A549 (cell line): ENCODE results near the gene ESR2. TPM values are rescaled to one million over a fixed set of nuclear protein-coding genes. Genes with fewer than 3 reads are reported as not detected.
A peak's percentile ranks its signal among the peaks of the same experiment; 100 is the strongest.

Experiments
- ATAC-seq, 2 experiments: fragments of 200-7000 bp in 1 of 2; fragments of >200 bp in 1 of 2; cut with Nextera tagmentation in 1 of 2; cut with Tn5 transposase in 1 of 2; 3 replicates each; pipeline versions ENCODE4 v1.8.0 to v1.9.1; 2018 to 2020; ENCODE audit warnings: mild to moderate bottlenecking in 1 of 2, moderate library complexity in 1 of 2
- CTCF ChIA-PET: fragments of 300-600 bp; sonication (Branson Sonifier 250); formaldehyde crosslinking; extraction: SDS; loops from one replicate; lab custom pipeline; 2021; ENCODE audit warnings: antibody characterized with exemption, inconsistent platforms; lab: Yijun Ruan, JAX
- POLR2A ChIA-PET: fragments of 350-600 bp; formaldehyde crosslinking; extraction: SDS; loops from one replicate; lab custom pipeline; 2021; ENCODE audit warnings: antibody characterized with exemption, inconsistent platforms; lab: Yijun Ruan, JAX
- DNase-seq, 2 experiments: peaks; one replicate each; pipeline versions ENCODE4 v3.0.0 to v3.0.0-alpha.2; 2011 to 2016; ENCODE audit warnings: low read depth in 1 of 2, low spot score in 1 of 2
- FAIRE-seq: peaks from 2 replicates; lab custom pipeline; 2011; peaks lifted over from hg19 to GRCh38; lab: Jason Lieb, UNC
- H3K27ac ChIP-seq, 2 experiments: fragments of >200 bp; sonication (Bioruptor Twin); formaldehyde crosslinking; 3 replicates each; pipeline ENCODE4 v1.5.1; 2016 to 2017
- H3K4me1 ChIP-seq: fragments of >200 bp; sonication (Bioruptor Twin); formaldehyde crosslinking; 3 replicates; pipeline ENCODE4 v1.6.1; 2016
- H3K4me2 ChIP-seq: fragments of >200 bp; sonication (Bioruptor Twin); formaldehyde crosslinking; 3 replicates; pipeline ENCODE4 v1.6.1; 2016
- H3K4me3 ChIP-seq: fragments of >200 bp; sonication (Bioruptor Twin); formaldehyde crosslinking; 3 replicates; pipeline ENCODE4 v1.5.1; 2016
- H3K9me3 ChIP-seq: fragments of >200 bp; sonication (Bioruptor Twin); formaldehyde crosslinking; 3 replicates; pipeline ENCODE4 v1.6.1; 2016
- BHLHE40 ChIP-seq: IDR thresholded peaks from 2 replicates; pipeline ENCODE4 v1.6.1; 2012; ENCODE audit warnings: low read depth, low read length, inconsistent platforms
- CBX2 ChIP-seq: fragments of 200-600 bp; sonication (generic); IDR thresholded peaks from 2 replicates; pipeline ENCODE4 v1.6.1; 2016; ENCODE audit warnings: low read depth, mild to moderate bottlenecking, borderline replicate concordance
- CHD2 ChIP-seq: fragments of 150-350 bp; IDR thresholded peaks from 2 replicates; pipeline ENCODE4 v1.6.1; 2014; ENCODE audit warnings: low read length; ENCODE audit not compliant: partially characterized antibody
- FOSB ChIP-seq: fragments of 250-450 bp; sonication (Bioruptor Pico); IDR thresholded peaks from 2 replicates; pipeline ENCODE4 v1.5.0; 2020; ENCODE audit warnings: mild to moderate bottlenecking, moderate library complexity
- FOSL2 ChIP-seq, 2 experiments: fragments of 450-650 bp in 1 of 2; fragments of >200 bp in 1 of 2; sonication (Bioruptor Twin) in 1 of 2; formaldehyde crosslinking; IDR thresholded peaks; 2 replicates each; pipeline versions ENCODE4 v1.5.0 to v1.6.1; 2016 to 2020; ENCODE audit warnings: mild to moderate bottlenecking in 1 of 2, moderate library complexity in 1 of 2
- HEYL ChIP-seq: fragments of 250-450 bp; sonication (Bioruptor Pico); IDR thresholded peaks from 2 replicates; pipeline ENCODE4 v1.8.0; 2021; ENCODE audit warnings: mild to moderate bottlenecking, moderate library complexity
- HOXB13 ChIP-seq: fragments of 250-450 bp; sonication (Bioruptor Pico); IDR thresholded peaks from 2 replicates; pipeline ENCODE4 v1.5.0; 2020; ENCODE audit warnings: low read depth, mild to moderate bottlenecking, moderate library complexity
- JUN ChIP-seq, 2 experiments: fragments of >200 bp; sonication (Bioruptor Twin); formaldehyde crosslinking; IDR thresholded peaks; 2 replicates in 1 of 2; 3 replicates in 1 of 2; pipeline ENCODE4 v1.6.1; 2016 to 2017
- KDM1A ChIP-seq: fragments of 200-600 bp; sonication (generic); IDR thresholded peaks from 2 replicates; pipeline ENCODE4 v1.6.1; 2016; ENCODE audit warnings: low read depth, mild to moderate bottlenecking
- PHF8 ChIP-seq: fragments of 200-600 bp; sonication (generic); IDR thresholded peaks from 2 replicates; pipeline ENCODE4 v1.6.1; 2016; ENCODE audit warnings: low read depth, mild to moderate bottlenecking, antibody characterized with exemption, moderate library complexity, borderline replicate concordance
- POLR2A ChIP-seq: IDR thresholded peaks from 2 replicates; pipeline ENCODE4 v1.6.1; 2012; ENCODE audit warnings: mild to moderate bottlenecking, low read length
- ZC3H11A ChIP-seq: fragments of 450-650 bp; IDR thresholded peaks from 2 replicates; pipeline ENCODE4 v1.6.1; 2014; ENCODE audit warnings: antibody characterized with exemption, mild to moderate bottlenecking
- ZFP36 ChIP-seq: fragments of 450-650 bp; IDR thresholded peaks from 2 replicates; pipeline ENCODE4 v1.6.1; 2014; ENCODE audit warnings: borderline replicate concordance; ENCODE audit not compliant: partially characterized antibody
- ZNF302 ChIP-seq: fragments of 250-450 bp; sonication (Bioruptor Pico); IDR thresholded peaks from 2 replicates; pipeline ENCODE4 v1.9.0; 2021; ENCODE audit warnings: inconsistent platforms, mild to moderate bottlenecking, moderate library complexity
- ZSCAN20 ChIP-seq: fragments of 250-450 bp; sonication (Bioruptor Pico); IDR thresholded peaks from 2 replicates; pipeline ENCODE4 v1.8.0; 2022; ENCODE audit warnings: mild to moderate bottlenecking, moderate library complexity
- WGBS: methylation state at CpG from one replicate; pipeline ENCODE4 v1.1.6; 2017; ENCODE audit errors: missing lambda C conversion rate; 5-methylcytosine and 5-hydroxymethylcytosine counted together
- polyA plus RNA-seq, 4 experiments: library from polyadenylated mRNA; depleted of rRNA in 3 of 4; stranded (reverse); fragments of >200 nt; fragmentation: RNase III in 1 of 4; extraction: RNeasy Plus Mini Kit Qiagen cat#74134 plus additional on column Dnase treatment in 1 of 4; gene quantifications; 2 replicates in 3 of 4; 3 replicates in 1 of 4; pipeline ENCODE4 v1.2.3, GENCODE V29; 2011 to 2017
- TF ChIP-seq, protein P1 (sequence below): fragments of >200 bp; sonication (Bioruptor Twin); formaldehyde crosslinking; IDR thresholded peaks from 3 replicates; pipeline ENCODE4 v1.6.1; 2016
- TF ChIP-seq, protein P2 (sequence below): IDR thresholded peaks from 2 replicates; pipeline ENCODE4 v1.6.1; 2012
- TF ChIP-seq, protein P3 (sequence below): fragments of 250-450 bp; sonication (Bioruptor Pico); IDR thresholded peaks from 2 replicates; pipeline ENCODE4 v1.5.0; 2021; ENCODE audit warnings: mild to moderate bottlenecking, moderate library complexity, borderline replicate concordance
- TF ChIP-seq, protein P4 (sequence below): IDR thresholded peaks from 2 replicates; pipeline ENCODE4 v1.6.1; 2012
- TF ChIP-seq, protein P5 (sequence below): fragments of >200 bp; sonication (Bioruptor Twin); formaldehyde crosslinking; IDR thresholded peaks from 3 replicates; pipeline ENCODE4 v1.5.1; 2016

ESR2 gene
- polyA plus RNA-seq, 2 of the 4 experiments (the other 2 are of a cell fraction) = 0.05 to 0.06 TPM

DNA sequence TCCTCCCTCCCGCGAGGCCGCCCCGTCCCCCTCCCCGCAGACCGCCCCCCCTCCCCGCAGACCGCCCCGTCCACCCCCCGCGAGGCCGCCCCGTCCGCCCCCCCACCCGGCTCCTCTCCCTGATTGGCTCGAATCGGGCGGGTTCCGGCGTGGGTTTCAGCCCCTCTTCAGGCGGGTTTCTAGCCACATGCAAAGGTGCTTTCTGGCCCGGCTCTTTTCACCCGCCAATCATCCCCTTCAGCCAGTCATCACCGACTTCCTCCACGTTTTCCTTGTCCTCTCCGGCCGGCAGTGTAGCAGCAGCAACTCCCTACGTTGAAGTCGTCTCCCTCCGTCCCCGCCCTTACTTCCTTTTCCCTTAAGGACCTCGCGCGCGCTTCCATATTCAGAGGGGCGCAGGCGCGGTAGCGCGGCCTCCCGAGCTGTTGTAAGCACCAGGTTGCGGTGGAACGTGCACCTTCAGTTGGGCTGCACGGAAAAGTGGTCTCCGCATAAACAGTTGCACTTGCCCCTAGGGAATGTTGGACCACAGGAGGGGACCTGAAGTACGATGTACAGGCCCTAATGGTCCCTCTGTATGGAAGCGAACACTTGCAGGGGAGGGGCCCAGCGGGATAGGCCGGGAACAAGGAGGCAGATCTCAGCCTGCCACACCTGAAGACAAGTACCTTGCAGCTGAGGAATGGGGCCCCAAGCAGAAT lies 44.6 kb upstream of the ESR2 start:
- DNase-seq = peak; percentile 99
- WGBS = under 1% methylated on average over 31 of the region's 49 CpGs
- peak; percentile 94 for ATAC-seq
- Histone ChIP-seq H3K27ac (peak overlapping the region; percentile 94 to 95), H3K9me3 (peaks cover 9% of the 10 kb centered on the region; the same call in 2 of the 3 replicates), H3K4me3 (peak overlapping the region; percentile 83), H3K4me2 (peak overlapping the region; percentile 82), H3K4me1 (peaks cover 17% of the 10 kb centered on the region)
- FAIRE-seq = no peak
- ChIA-PET POLR2A (interaction anchor here (0.6 to 2.3 kb wide), 9 partner anchors 15 to 697 kb away, joined by 3 to 16 read pairs (median 5); partner anchors contain the start of genes HSPA2, MTHFD1, WDR89 and ZBTB1), CTCF (interaction anchor here (0.9 to 8.7 kb wide), 7 partner anchors 10 to 328 kb away, joined by 3 to 93 read pairs (median 3); partner anchors contain the start of gene AKAP5)
- no peak for TF ChIP-seq ZSCAN20 (CRISPR knock-in tag)
- no peak for TF ChIP-seq ZNF302
- TF ChIP-seq PHF8 = peak; percentile 41; the same call in 1 of the 2 replicates
- no peak for TF ChIP-seq FOSL2 (IDR thresholded peaks at IDR 0.05)
- TF ChIP-seq FOSL2 (CRISPR knock-in tag; IDR thresholded peaks at IDR 0.05) = no peak
- no peak for TF ChIP-seq ZC3H11A
- TF ChIP-seq, protein P1, sequence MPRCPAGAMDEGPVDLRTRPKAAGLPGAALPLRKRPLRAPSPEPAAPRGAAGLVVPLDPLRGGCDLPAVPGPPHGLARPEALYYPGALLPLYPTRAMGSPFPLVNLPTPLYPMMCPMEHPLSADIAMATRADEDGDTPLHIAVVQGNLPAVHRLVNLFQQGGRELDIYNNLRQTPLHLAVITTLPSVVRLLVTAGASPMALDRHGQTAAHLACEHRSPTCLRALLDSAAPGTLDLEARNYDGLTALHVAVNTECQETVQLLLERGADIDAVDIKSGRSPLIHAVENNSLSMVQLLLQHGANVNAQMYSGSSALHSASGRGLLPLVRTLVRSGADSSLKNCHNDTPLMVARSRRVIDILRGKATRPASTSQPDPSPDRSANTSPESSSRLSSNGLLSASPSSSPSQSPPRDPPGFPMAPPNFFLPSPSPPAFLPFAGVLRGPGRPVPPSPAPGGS = peak; percentile 68; the same call in 1 of the 3 replicates
- TF ChIP-seq, protein P2, sequence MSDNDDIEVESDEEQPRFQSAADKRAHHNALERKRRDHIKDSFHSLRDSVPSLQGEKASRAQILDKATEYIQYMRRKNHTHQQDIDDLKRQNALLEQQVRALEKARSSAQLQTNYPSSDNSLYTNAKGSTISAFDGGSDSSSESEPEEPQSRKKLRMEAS = peak; percentile 90
- TF ChIP-seq BHLHE40 = no peak
- TF ChIP-seq HEYL (CRISPR knock-in tag) = no peak
- TF ChIP-seq, protein P3, sequence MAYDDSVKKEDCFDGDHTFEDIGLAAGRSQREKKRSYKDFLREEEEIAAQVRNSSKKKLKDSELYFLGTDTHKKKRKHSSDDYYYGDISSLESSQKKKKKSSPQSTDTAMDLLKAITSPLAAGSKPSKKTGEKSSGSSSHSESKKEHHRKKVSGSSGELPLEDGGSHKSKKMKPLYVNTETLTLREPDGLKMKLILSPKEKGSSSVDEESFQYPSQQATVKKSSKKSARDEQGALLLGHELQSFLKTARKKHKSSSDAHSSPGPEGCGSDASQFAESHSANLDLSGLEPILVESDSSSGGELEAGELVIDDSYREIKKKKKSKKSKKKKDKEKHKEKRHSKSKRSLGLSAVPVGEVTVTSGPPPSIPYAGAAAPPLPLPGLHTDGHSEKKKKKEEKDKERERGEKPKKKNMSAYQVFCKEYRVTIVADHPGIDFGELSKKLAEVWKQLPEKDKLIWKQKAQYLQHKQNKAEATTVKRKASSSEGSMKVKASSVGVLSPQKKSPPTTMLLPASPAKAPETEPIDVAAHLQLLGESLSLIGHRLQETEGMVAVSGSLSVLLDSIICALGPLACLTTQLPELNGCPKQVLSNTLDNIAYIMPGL = no peak
- TF ChIP-seq, protein P4, sequence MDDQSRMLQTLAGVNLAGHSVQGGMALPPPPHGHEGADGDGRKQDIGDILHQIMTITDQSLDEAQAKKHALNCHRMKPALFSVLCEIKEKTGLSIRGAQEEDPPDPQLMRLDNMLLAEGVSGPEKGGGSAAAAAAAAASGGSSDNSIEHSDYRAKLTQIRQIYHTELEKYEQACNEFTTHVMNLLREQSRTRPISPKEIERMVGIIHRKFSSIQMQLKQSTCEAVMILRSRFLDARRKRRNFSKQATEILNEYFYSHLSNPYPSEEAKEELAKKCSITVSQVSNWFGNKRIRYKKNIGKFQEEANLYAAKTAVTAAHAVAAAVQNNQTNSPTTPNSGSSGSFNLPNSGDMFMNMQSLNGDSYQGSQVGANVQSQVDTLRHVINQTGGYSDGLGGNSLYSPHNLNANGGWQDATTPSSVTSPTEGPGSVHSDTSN = peak; percentile 95
- no peak for TF ChIP-seq FOSB
- peak; percentile 96 for TF ChIP-seq POLR2A
- TF ChIP-seq ZFP36 = no peak
- TF ChIP-seq CBX2 = no peak
- TF ChIP-seq HOXB13 (CRISPR knock-in tag) = peak; percentile 56; the same call in 1 of the 2 replicates
- TF ChIP-seq CHD2 = no peak
- TF ChIP-seq KDM1A = no peak
- TF ChIP-seq, protein P5, sequence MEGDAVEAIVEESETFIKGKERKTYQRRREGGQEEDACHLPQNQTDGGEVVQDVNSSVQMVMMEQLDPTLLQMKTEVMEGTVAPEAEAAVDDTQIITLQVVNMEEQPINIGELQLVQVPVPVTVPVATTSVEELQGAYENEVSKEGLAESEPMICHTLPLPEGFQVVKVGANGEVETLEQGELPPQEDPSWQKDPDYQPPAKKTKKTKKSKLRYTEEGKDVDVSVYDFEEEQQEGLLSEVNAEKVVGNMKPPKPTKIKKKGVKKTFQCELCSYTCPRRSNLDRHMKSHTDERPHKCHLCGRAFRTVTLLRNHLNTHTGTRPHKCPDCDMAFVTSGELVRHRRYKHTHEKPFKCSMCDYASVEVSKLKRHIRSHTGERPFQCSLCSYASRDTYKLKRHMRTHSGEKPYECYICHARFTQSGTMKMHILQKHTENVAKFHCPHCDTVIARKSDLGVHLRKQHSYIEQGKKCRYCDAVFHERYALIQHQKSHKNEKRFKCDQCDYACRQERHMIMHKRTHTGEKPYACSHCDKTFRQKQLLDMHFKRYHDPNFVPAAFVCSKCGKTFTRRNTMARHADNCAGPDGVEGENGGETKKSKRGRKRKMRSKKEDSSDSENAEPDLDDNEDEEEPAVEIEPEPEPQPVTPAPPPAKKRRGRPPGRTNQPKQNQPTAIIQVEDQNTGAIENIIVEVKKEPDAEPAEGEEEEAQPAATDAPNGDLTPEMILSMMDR = no peak
- TF ChIP-seq JUN (IDR thresholded peaks at IDR 0.05) = peak; percentile 43 to 76; a peak in 3 of 5 replicates
